H1 (cell line): ENCODE measurements around the gene AHNAK2. TPM values are rescaled to one million over a fixed set of nuclear protein-coding genes. Genes with fewer than 3 reads are reported as not detected.

Experiments used
- ASH2L ChIP-seq: fragments of 200-600, 300-600 bp; sonication (generic); IDR thresholded peaks from one replicate; pipeline ENCODE4 v1.7.1; 2017; ENCODE audit warnings: low read length
- BRCA1 ChIP-seq: IDR thresholded peaks from 2 replicates; pipeline ENCODE4 v1.6.1; 2012; ENCODE audit warnings: low read depth, low read length, improper control_type of control experiment
- CBX5 ChIP-seq: fragments of 300-800, 300-1000 bp; sonication (generic); IDR thresholded peaks from 2 replicates; pipeline ENCODE4 v1.7.1; 2016; ENCODE audit warnings: antibody characterized with exemption, low read length, low read depth
- CREB1 ChIP-seq: IDR thresholded peaks from 2 replicates; pipeline ENCODE4 v1.6.1; 2012; ENCODE audit warnings: inconsistent platforms
- E2F6 ChIP-seq: IDR thresholded peaks from 2 replicates; pipeline ENCODE4 v1.6.1; 2012; ENCODE audit warnings: inconsistent platforms
- GABPA ChIP-seq: IDR thresholded peaks from 2 replicates; pipeline ENCODE4 v1.6.1; 2011; ENCODE audit warnings: mild to moderate bottlenecking, low read length, moderate library complexity, borderline replicate concordance; ENCODE audit not compliant: insufficient read depth
- NRF1 ChIP-seq: IDR thresholded peaks from 2 replicates; pipeline ENCODE4 v1.6.1; 2011; ENCODE audit warnings: mild to moderate bottlenecking, low read depth, low read length, improper control_type of control experiment
- POU5F1 ChIP-seq: IDR thresholded peaks from 2 replicates; pipeline ENCODE4 v1.6.1; 2011; ENCODE audit warnings: low read depth, mild to moderate bottlenecking, low read length, moderate library complexity
- RFX5 ChIP-seq: IDR thresholded peaks from 2 replicates; pipeline ENCODE4 v1.6.1; 2011; ENCODE audit warnings: low read depth, low read length, improper control_type of control experiment, borderline replicate concordance
- TBP ChIP-seq: IDR thresholded peaks from 2 replicates; pipeline ENCODE4 v1.6.1; 2011; ENCODE audit warnings: low read depth, low read length, improper control_type of control experiment
- polyA plus RNA-seq, 7 experiments: library from polyadenylated mRNA; depleted of rRNA in 3 of 7; stranded (reverse) in 5 of 7; unstranded in 2 of 7; fragments of >200 nt in 5 of 7; fragments of 200-250 nt in 2 of 7; gene quantifications; 1 replicate in 5 of 7; 2 replicates in 1 of 7; 4 replicates in 1 of 7; pipeline versions ENCODE4 v1.2.1 to v1.2.3, GENCODE V29; 2011 to 2013; ENCODE audit warnings: missing spikeins in 2 of 7, mixed read lengths in 2 of 7
- total RNA-seq: library from RNA; stranded (reverse); fragmentation: NEBNext Ultra II Directional; extraction: Animal tissue kit (Norgen Biotek cat#: 25700); gene quantifications from 2 replicates; pipeline ENCODE4 v1.2.1, GENCODE V29; 2021
- TF ChIP-seq, protein P1 (sequence below): fragments of 300-600 bp; sonication (generic); IDR thresholded peaks from 2 replicates; pipeline ENCODE4 v1.7.1; 2012; ENCODE audit warnings: low read length, moderate library complexity, mild to moderate bottlenecking, inconsistent platforms; ENCODE audit not compliant: insufficient replicate concordance

Gene AHNAK2
- total and polyA plus RNA-seq, 2 of the 8 experiments (the other 6 are each of a cell fraction or from before 2014, with no cell fraction given): 0.95 to 2.0 TPM

DNA sequence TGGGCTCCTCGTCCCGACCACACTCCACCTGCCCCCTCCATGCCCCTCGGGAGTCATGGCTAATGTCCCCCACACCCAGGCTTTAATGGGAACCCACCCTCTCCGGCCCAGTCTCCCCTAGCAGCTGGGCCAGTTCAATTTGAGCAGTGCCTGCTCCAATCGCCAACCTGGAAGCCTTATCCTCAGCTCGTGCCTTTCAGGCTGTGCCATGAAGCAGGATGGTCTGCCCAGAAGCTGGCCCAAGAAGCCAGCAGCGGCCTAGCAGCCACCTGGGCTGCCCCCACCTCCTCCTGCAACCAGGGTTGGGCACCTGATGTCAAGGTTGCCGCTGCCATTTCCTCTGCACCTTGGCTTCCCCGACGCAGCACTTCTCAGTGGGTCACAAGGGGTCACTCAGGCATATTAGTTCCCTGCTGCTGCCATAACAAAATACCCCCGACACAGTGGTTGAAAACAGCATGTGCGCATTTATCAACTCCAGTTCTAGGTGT, 5.1 kb upstream of the AHNAK2 start (continued):
- TF ChIP-seq, protein P1, sequence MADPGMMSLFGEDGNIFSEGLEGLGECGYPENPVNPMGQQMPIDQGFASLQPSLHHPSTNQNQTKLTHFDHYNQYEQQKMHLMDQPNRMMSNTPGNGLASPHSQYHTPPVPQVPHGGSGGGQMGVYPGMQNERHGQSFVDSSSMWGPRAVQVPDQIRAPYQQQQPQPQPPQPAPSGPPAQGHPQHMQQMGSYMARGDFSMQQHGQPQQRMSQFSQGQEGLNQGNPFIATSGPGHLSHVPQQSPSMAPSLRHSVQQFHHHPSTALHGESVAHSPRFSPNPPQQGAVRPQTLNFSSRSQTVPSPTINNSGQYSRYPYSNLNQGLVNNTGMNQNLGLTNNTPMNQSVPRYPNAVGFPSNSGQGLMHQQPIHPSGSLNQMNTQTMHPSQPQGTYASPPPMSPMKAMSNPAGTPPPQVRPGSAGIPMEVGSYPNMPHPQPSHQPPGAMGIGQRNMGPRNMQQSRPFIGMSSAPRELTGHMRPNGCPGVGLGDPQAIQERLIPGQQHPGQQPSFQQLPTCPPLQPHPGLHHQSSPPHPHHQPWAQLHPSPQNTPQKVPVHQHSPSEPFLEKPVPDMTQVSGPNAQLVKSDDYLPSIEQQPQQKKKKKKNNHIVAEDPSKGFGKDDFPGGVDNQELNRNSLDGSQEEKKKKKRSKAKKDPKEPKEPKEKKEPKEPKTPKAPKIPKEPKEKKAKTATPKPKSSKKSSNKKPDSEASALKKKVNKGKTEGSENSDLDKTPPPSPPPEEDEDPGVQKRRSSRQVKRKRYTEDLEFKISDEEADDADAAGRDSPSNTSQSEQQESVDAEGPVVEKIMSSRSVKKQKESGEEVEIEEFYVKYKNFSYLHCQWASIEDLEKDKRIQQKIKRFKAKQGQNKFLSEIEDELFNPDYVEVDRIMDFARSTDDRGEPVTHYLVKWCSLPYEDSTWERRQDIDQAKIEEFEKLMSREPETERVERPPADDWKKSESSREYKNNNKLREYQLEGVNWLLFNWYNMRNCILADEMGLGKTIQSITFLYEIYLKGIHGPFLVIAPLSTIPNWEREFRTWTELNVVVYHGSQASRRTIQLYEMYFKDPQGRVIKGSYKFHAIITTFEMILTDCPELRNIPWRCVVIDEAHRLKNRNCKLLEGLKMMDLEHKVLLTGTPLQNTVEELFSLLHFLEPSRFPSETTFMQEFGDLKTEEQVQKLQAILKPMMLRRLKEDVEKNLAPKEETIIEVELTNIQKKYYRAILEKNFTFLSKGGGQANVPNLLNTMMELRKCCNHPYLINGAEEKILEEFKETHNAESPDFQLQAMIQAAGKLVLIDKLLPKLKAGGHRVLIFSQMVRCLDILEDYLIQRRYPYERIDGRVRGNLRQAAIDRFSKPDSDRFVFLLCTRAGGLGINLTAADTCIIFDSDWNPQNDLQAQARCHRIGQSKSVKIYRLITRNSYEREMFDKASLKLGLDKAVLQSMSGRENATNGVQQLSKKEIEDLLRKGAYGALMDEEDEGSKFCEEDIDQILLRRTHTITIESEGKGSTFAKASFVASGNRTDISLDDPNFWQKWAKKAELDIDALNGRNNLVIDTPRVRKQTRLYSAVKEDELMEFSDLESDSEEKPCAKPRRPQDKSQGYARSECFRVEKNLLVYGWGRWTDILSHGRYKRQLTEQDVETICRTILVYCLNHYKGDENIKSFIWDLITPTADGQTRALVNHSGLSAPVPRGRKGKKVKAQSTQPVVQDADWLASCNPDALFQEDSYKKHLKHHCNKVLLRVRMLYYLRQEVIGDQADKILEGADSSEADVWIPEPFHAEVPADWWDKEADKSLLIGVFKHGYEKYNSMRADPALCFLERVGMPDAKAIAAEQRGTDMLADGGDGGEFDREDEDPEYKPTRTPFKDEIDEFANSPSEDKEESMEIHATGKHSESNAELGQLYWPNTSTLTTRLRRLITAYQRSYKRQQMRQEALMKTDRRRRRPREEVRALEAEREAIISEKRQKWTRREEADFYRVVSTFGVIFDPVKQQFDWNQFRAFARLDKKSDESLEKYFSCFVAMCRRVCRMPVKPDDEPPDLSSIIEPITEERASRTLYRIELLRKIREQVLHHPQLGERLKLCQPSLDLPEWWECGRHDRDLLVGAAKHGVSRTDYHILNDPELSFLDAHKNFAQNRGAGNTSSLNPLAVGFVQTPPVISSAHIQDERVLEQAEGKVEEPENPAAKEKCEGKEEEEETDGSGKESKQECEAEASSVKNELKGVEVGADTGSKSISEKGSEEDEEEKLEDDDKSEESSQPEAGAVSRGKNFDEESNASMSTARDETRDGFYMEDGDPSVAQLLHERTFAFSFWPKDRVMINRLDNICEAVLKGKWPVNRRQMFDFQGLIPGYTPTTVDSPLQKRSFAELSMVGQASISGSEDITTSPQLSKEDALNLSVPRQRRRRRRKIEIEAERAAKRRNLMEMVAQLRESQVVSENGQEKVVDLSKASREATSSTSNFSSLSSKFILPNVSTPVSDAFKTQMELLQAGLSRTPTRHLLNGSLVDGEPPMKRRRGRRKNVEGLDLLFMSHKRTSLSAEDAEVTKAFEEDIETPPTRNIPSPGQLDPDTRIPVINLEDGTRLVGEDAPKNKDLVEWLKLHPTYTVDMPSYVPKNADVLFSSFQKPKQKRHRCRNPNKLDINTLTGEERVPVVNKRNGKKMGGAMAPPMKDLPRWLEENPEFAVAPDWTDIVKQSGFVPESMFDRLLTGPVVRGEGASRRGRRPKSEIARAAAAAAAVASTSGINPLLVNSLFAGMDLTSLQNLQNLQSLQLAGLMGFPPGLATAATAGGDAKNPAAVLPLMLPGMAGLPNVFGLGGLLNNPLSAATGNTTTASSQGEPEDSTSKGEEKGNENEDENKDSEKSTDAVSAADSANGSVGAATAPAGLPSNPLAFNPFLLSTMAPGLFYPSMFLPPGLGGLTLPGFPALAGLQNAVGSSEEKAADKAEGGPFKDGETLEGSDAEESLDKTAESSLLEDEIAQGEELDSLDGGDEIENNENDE: no peak
- TF ChIP-seq GABPA: no peak
- TF ChIP-seq CBX5: no peak
- TF ChIP-seq POU5F1: no peak
- TF ChIP-seq E2F6: no peak
- TF ChIP-seq BRCA1: no peak
- TF ChIP-seq TBP: no peak
- TF ChIP-seq ASH2L: no peak
- TF ChIP-seq RFX5: no peak
- TF ChIP-seq CREB1: no peak
- no peak for TF ChIP-seq NRF1
